ENCODE measurements around the gene WNK1.
"Not testable (repeated sequence)": the region's sequence is repeated elsewhere in the genome, so short reads cannot be mapped to it uniquely, and the experiment has no call there.

The WNK1 gene

DNA sequence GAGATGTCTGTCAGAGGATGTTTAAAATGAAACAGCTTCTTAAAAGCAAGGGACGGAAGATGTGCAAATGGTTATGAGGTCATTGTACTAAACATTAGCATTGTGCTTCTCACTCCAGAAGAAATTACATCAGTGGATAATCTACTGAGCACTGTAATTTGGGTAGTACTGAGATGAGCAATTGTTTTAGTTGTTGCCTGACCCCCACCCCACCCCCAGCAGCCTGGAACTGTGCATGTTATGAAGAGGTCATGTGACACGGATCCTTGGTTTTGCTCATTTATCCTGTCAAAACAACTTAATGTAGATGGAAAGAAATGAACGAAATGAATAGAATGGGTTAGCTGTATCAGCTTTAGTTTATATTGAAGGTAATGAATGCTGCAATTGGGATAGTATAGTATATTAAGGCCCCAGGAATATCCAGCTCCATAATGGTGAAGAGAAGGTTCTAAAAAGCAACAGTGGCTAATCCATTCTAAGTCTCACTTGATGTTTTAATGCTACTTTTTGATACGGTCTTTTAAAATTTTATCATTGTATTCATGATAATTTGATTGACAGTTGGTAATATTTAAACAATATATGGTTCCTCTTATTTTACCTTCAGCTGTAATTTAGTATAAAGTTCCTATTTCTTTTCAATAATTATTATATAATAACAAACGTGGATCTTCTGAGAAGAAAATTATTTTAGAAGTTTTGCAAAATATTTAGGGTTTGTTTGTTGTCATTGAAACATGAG lies 58.5 kb downstream of the WNK1 start:
- H3K4me3 ChIP-seq (ENCODE audit: low read depth, low read length): no peak overlapping the region

DNA sequence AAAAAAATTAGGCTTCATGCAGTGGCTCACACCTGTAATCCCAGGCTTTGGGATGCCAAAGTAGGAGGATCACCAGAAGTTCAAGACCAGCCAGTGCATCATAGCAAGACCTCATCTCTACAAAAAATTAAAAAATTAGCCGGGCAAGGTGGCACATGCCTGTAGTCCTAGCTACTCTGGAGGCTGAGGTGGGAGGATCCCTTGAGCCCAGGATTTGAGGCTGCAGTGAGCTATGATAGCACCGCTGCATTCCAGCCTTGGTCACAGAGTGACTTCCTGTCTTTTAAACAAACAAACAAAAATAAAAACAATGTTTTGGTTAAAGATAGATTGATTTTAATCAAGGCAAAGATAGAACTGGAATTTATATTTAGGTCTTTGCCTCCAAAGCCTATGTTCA lies 60.6 kb downstream of the WNK1 start:
- no peak overlapping the region for H3K4me3 ChIP-seq (ENCODE audit: low read depth, low read length)

DNA sequence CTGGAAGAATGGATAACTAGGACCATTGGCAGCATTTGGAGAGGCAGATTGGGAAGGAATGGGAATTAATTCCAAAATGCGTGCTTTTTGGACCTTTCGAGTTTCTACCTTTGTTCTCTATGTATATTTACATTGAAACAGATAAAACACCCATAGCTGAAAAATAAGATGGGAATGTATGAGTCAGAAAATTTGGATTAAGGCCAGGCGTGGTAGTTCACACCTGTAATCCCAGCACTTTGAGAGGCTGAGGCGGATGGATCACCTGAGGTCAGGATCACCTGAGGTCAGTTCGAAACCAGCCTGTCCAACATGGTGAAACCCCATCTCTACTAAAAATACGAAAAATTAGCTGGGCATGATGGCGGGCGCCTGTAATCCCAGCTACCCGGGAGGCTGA lies 65.1 kb downstream of the WNK1 start:
- H3K4me3 ChIP-seq (ENCODE audit: low read depth, low read length): not testable (repeated sequence)

DNA sequence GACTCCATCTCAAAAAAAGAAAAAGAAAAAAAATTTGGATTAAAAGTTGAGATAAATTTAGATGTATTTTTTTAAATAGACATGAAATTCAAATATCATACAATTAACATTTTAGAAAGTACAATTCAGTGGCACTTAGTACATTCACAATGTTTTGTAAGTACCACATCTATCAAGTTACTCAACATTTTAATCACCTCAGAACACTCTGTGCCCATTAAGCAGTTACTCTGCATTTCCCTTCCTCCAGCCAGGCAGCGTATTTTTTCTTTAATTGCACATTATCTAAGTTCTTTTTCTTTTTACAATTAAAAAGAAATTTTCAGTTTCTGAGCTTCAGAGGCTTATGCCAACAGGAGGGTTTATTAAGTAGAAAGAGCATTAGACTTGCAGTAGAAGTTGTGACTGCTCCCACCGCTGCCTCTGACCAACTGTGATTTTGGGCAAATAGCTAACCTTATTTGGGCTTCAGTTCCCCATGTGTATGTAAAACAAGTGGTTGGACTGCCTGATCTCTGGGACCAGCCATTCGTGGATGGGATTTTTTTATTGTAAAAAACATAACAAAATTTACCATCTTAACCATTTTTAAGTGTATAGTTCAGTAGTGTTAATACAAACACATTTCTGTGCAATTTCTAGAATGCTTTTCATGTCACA lies 65.7 kb downstream of the WNK1 start:
- H3K4me3 ChIP-seq (ENCODE audit: low read depth, low read length): no peak overlapping the region

DNA sequence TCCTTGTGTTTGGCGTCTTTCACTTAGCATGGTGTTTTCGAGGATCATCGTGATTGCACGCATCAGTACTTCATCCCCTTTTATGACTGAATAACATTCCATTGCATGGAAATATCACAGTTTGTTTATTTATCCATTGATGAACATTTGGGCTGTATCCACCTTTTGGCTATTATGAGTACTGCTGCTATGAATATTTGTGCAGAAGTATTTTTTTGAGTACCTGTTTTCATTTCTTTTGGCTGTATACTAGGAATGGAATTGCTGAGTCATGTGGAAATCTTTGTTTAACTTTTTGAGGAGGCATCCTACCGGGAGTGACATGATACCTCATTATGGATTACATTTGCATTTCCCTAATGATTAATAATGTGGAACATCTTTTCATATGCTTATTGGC lies 66.4 kb downstream of the WNK1 start:
- no peak overlapping the region for H3K4me3 ChIP-seq (ENCODE audit: low read depth, low read length)

DNA sequence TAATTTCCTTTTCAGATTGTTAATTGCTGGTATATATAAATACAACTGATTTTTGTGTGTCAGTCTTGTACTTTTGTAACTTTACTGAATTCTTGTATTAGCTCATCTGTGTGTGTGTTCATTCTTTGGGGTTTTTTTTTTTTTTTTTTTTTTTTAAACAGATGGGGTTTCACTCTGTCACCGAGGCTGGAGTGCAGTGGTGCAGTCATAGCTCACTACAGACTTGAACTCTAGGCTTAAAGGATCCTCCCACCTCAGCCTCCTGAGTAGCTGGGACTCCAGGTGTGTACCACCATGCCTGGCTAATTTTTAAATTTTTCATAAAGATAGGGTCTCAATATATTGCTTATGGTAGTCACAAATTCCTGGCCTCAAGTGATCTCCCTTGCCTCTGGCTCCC lies 68.0 kb downstream of the WNK1 start:
- no peak overlapping the region for H3K4me3 ChIP-seq (ENCODE audit: low read depth, low read length)

DNA sequence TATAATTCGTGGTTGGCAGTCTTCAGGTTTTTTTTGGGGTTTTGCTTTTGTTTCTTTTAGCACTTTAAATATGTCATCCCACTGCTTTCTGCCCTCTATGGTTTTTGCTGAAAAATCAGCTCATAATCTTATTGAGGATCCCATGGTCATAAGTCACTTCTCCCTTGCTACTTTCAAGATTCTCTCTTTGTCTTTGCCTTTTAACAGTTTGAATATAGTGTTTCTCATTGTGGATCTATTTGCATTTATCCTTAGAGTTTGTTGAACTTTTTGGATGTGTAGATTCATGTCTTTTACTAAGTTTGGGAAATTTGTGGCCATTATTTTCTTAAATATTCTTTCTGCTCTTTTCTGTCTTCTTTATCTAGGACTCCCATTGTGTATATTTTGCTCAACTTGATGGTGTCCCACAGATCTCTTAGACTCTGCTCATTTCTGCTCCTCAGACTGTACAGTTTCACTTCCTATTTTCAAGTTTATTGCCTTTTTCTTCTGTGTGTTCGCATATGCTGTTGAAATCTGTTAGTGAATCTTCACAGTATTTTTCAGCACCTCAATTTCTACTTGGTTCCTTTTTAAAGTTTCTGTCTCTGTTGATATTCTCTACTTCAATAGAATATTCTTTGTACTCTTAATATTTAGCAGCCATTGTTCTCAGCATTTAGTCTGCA lies 70.8 kb downstream of the WNK1 start:
- no peak overlapping the region for H3K4me3 ChIP-seq (ENCODE audit: low read depth, low read length)

DNA sequence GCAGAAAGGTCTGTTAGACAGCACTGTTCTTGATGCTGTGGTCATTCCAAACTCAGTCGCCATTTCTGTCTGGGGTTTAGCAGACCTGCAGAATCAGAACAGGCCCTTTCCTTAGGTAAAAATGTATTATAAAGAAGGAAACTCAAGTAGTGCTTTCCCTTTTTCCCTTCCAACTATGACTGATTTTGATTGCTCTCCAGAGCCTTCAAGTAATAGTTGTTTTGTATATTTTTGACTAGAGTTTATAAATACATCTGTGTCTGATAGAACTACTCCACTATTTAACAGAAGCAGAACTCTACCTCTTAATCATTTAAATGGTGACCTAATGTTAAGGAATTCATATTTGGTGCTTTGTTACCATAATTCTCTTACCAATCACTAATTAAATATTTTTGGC lies 74.0 kb downstream of the WNK1 start:
- no peak overlapping the region for H3K4me3 ChIP-seq (ENCODE audit: low read depth, low read length)

DNA sequence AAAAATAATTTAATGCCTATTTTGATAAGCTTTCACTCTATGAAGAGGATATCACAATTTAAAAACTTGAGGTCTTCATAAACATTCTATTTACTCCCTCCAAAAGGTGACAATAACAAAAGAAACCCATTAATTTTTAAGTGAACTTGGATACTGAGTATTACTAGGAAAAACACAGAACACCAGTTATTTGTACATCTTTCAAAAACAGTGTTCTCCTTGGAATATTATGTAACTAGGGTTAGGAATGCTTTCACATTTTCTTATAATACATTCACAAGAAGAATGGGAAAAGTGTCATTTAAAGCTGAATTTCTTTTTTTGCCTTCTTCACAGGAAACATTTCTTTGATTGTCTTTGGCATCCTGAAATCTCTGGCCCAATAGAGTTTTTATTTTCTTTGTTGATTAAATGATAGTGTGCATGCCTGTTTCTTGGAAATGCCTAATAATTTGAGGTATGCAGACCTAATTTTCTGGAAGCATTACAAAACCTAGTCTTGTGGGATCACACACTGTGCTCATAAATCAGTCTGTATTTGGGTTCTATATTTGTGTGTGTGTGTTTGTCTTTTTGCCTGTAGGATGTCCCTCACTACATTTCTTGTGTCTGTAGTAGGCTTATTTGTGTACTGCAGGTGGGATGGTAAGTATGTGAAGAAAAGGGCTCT lies 76.5 kb downstream of the WNK1 start:
- no peak overlapping the region for H3K4me3 ChIP-seq (ENCODE audit: low read depth, low read length)

DNA sequence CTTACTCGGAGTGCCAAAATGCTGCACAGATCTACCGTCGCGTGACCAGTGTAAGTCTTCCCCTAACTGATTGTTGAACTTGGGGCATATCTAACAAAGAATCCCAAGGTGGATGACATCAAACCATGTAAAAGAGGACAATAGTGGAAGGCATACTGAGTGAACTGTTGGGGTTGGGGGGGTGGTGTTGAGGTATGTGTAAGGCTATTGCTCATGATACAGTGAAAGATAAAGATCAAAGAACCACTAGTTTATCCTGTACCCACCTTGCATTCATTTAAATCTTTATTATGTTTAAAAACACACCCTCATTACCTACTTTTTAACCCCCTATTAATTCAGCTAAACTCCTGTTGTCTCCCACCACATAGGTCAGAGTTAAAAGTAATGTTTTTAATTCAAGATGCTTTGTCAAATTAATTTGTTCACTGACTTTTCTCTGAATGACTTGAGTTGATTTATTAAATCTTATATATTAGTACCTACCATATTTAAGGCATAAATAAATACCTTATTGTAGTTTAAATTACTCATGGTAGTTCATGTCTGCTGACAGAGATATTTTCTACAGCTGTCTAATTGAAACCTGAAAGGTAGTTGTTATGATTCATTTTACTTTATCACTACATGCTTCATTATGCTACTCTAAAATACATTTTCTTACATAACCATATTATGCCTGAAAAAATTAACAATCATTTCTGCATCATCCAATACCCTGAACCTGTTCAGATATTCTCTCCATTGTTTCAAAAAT lies 77.9 kb downstream of the WNK1 start:
- no peak overlapping the region for H3K4me3 ChIP-seq (ENCODE audit: low read depth, low read length)

DNA sequence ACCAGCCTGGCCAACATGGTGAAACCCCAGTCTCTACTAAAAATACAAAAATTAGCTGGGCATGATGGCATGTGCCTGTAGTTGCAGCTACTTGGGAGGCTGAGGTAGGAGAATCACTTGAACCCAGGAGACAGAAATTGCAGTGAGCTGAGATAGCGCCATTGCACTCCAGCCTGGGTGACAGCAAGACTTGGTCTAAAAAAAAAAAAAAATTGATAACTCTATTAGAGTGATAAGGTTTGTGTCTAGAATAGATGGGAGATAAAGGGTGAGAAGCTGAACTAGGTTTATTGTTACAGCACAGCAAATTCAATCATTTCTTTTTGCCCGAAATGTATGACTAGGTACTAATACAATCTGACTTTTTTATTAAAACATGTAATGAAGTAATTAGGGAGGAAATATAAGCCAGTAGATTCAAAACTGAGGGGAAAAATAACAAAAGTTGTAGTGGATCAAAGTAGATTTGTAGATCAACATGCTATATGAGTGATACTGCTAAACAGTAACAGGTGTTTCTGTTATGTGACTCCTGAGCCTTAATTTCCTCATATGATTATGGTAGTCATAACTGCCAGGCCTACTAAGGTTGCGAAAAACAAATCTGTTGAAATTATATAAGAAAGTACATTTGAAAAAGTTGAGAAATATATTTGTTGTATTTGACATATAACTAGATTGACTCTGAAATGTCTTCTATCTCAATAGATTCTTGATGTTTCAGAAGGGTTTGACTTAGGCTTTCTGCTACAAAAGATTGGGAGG lies 83.6 kb downstream of the WNK1 start:
- H3K4me3 ChIP-seq (ENCODE audit: low read depth, low read length): no peak overlapping the region

DNA sequence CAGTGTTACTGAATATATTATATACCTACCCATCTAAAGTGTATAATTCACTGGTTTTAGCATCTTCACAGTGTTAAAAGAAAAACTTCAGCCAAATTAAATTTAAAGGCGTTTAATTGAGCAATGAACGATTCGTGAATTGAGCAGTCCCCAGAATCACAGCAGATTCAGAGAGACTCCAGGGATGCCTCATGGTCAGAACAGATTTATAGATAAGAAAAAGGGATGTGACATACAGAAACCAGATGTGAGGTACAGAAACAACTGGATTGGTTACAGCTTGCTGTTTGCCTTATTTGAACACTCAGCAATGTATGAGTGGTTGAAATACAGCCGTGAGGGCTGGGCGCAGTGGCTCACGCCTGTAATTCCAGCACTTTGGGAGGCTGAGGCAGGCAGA lies 84.6 kb downstream of the WNK1 start:
- H3K4me3 ChIP-seq (ENCODE audit: low read depth, low read length): no peak overlapping the region

DNA sequence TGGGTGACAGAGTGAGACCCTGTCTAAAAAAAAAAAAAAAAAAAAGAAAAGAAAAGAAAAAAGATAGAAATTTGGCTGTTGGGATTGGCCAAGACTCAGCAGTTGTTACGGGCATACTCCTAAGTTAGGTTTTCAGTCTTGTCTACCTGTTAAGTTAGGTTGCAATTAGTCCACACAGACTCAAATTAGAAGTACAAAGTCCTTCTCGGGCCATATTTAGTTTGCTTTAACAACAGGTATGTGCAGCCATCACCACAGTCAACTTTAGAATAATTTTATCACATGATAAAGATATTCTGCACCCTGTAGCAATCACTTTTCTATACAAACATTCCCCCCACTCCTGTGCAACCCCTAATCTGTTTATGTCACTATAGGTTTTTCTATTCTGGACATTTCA lies 85.2 kb downstream of the WNK1 start:
- no peak overlapping the region for H3K4me3 ChIP-seq (ENCODE audit: low read depth, low read length)

DNA sequence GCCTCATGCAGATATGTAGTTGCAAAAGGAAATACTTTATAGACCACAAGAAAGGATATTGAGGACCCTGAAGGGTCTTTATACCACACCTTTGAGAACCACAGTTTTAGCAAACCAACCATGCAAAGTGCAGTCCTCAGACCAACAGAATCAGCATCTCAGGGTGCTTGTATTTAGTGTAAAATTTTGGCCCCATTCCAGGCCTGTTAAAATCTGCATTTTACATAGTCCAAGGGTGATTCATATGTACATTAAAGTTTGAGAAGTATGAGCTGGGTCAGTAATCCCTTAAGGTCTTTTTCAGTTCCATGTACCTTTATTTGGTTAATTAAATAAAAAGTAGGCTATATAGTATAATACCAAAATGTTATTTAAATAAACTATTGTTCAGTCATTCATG lies 91.2 kb downstream of the WNK1 start:
- no peak overlapping the region for H3K4me3 ChIP-seq (ENCODE audit: low read depth, low read length)

DNA sequence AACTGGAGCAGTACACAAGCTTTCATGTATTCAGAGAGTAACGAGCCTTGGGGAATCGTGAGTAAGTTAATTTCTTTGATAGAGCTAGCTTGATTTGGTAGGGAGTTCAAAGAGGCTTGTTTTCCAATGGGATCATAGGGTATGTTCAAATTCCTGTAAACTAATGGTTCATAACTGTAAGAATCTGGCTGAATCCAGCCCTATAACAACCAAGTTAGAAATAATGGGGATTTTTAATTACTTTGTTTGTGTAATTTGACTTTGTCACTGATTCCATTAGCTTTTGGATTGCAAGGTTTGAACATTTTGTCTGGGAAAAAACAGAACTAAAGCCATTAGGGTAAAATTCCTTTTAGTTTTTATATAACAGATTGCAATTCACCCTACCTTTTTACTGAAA lies 94.0 kb downstream of the WNK1 start:
- H3K4me3 ChIP-seq (ENCODE audit: low read depth, low read length): no peak overlapping the region

DNA sequence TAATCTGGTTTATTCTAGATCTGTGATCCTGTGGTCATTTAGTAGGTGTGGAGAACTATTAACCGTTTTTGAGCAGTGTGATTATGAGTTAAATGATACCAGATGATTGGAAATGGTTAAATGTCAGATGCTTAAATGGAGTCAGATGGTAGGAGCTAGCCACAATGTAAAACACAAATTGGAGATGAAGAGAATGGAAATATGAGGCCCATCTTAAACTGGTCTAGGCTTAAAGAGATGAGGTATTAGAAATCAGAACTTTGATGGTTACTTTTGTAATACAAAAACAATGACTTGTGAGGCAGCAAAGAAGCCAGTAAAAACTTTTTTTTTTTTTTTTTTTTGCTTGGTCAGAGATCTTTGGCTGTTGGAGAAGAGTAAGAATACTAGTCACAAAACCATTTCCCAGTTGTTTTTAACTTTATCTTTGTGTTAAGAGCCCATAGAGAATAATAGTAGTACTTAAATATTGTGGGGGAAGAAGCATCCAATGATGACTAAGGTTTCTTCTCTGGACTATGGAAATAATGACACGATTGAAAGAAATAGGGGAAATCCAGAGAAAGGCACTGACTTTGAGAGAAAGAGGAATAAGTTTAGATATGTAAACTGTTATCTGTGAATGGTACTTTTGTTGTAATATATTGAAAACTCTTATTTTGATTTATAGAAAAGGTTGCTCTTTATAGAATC lies 95.9 kb downstream of the WNK1 start:
- no peak overlapping the region for H3K4me3 ChIP-seq (ENCODE audit: low read depth, low read length)

DNA sequence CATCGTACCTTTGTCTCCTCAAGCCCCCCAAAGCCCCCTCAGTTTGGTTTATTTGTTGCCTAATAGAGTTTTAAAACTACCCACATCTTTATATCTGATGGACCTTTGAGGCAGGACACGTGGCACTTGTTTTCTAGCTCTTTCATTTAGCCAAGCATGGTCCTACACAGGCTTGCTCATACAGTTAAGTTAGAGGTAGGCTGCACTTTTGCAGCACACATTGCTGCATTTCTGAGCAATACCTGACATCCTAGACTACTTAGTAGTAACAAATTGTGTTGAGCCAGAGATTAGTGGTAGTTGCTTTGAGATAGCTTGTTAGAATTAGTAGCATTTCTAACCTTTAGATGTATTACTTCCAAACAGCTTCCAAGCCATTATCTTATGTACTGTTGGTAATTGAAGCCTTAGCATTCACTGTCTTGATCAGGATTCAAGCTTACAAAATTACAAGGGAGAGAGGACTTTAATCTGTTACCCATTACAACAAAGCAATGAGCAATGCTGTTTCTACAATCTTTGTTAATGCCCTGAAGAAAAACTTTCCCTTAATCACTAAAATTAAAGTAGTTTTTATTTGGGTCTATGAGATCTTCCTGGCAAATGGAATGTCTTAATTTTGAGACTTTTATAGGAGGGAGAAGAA lies 96.6 kb downstream of the WNK1 start:
- H3K4me3 ChIP-seq (ENCODE audit: low read depth, low read length): no peak overlapping the region

DNA sequence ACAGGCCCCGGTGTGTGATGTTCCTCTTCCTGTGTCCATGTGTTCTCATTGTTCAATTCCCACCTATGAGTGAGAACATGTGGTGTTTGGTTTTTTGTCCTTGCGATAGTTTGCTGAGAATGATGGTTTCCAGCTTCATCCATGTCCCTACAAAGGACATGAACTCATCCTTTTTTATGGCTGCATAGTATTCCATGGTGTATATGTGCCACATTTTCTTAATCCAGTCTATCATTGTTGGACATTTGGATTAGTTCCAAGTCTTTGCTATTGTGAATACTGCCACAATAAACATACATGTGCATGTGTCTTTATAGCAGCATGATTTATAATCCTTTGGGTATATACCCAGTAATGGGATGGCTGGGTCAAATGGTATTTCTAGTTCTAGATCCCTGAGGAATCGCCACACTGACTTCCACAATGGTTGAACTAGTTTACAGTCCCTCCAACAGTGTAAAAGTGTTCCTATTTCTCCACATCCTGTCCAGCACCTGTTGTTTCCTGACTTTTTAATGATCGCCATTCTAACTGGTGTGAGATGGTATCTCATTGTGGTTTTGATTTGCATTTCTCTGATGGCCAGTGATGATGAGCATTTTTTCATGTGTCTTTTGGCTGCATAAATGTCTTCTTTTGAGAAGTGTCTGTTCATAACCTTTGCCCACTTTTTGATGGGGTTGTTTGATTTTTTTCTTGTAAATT lies 97.5 kb downstream of the WNK1 start:
- not testable (repeated sequence) for H3K4me3 ChIP-seq (ENCODE audit: low read depth, low read length)

DNA sequence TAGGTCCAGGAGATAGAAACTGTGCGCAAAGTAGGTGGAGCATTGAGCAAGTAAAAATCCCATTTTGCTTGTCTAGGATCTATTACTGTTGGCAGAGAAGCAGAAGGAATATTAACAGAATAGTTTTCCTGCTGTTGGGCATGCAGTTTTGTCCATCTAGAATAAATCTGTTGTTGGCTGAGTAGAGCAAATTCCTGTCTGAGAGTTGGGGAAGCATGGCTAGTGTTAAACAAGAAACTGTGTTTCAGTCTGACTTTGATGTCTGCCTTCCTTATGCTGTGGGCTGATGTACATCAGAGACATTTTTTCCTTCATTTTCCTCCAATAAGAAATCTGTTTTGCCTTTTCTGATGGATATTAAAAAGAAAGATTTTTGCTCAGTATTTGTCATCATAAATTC lies 99.0 kb downstream of the WNK1 start:
- H3K4me3 ChIP-seq (ENCODE audit: low read depth, low read length): no peak overlapping the region
